GM19324 (cell line): ENCODE results near the gene PARP8.
"Not testable (repeated sequence)": the region's sequence is repeated elsewhere in the genome, so short reads cannot be mapped to it uniquely, and the experiment has no call there.

Experiments used
- ATAC-seq: cut with Tn5 transposase; IDR thresholded peaks from one replicate; pipeline ENCODE4 v1.9.1; 2021; ENCODE audit warnings: mild to moderate bottlenecking, moderate library complexity; ENCODE audit not compliant: unreplicated experiment, low FRiP score

The PARP8 gene

GRCh38 chr5:50767588-50767987, 101.2 kb downstream of the PARP8 start:
- no peak for ATAC-seq

GRCh38 chr5:50768634-50769033, 102.2 kb downstream of the PARP8 start:
- no peak for ATAC-seq

GRCh38 chr5:50770441-50770840, 104.0 kb downstream of the PARP8 start:
- ATAC-seq: no peak

GRCh38 chr5:50774446-50775175, 108.2 kb downstream of the PARP8 start:
- not testable (repeated sequence) for ATAC-seq

- ATAC-seq: no peak
Measured at GRCh38 chr5:50786073-50786472, 119.6 kb downstream of the PARP8 start.

- ATAC-seq: no peak
Measured at GRCh38 chr5:50791813-50792212, 125.4 kb downstream of the PARP8 start.

- ATAC-seq: no peak
Measured at GRCh38 chr5:50792843-50793242, 126.4 kb downstream of the PARP8 start.

GRCh38 chr5:50794812-50795211, 128.4 kb downstream of the PARP8 start:
- no peak for ATAC-seq

- no peak for ATAC-seq
Measured at GRCh38 chr5:50798002-50798401, 131.6 kb downstream of the PARP8 start.

- ATAC-seq: no peak
Measured at GRCh38 chr5:50799596-50799995, 133.2 kb downstream of the PARP8 start.

GRCh38 chr5:50800410-50800809, 134.0 kb downstream of the PARP8 start:
- ATAC-seq: no peak

- no peak for ATAC-seq
Measured at GRCh38 chr5:50807661-50808060, 141.2 kb downstream of the PARP8 start.

- ATAC-seq: no peak
Measured at GRCh38 chr5:50808406-50808805, 142.0 kb downstream of the PARP8 start.

GRCh38 chr5:50811746-50812145, 145.3 kb downstream of the PARP8 start:
- not testable (repeated sequence) for ATAC-seq

- no peak for ATAC-seq
Measured at GRCh38 chr5:50813691-50814090, 147.3 kb downstream of the PARP8 start.

- ATAC-seq: no peak
Measured at GRCh38 chr5:50814556-50814955, 148.1 kb downstream of the PARP8 start.

GRCh38 chr5:50822046-50822445, 155.6 kb downstream of the PARP8 start:
- no peak for ATAC-seq

GRCh38 chr5:50822761-50823160, 156.3 kb downstream of the PARP8 start:
- no peak for ATAC-seq

- ATAC-seq: no peak
Measured at GRCh38 chr5:50823568-50823967, 157.1 kb downstream of the PARP8 start.

GRCh38 chr5:50824109-50824508, 157.7 kb downstream of the PARP8 start:
- no peak for ATAC-seq

- no peak for ATAC-seq
Measured at GRCh38 chr5:50827516-50828247, 161.2 kb downstream of the PARP8 start.

GRCh38 chr5:50829023-50829422, 162.6 kb downstream of the PARP8 start:
- no peak for ATAC-seq
